ENCODE data around the gene EIF4ENIF1.

DNA sequence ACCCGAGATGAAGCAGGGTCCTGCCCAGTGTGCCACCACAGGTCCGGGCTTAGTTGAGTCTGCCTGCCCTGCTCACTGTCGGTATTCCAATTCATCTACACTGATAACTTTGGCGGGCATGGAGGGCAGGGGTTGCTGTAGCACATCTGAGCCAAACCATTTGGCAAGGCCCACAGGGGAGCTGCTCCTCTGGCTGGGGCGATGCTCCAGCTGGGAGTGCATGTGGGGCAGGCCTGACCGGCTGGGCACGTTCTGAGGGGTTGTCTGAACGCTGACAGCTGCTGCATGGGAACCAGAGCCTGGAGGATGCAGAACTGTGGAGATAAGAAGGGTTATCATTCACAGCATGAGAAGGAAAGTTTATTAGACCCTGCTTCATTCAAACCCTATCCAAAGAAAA, 49.8 kb downstream of the EIF4ENIF1 start:
- TF ChIP-seq TAF1 (IDR thresholded peaks at IDR 0.05; ENCODE audit: low read depth) (no peak), RAD21 (conservative IDR thresholded peaks at IDR 0.05) (no peak), MXI1 (conservative IDR thresholded peaks at IDR 0.05; ENCODE audit: poor library complexity, severe bottlenecking) (no peak), POLR2AphosphoS5 (IDR thresholded peaks at IDR 0.05) (no peak), EZH2 (IDR thresholded peaks at IDR 0.05; ENCODE audit: borderline replicate concordance, insufficient read depth, low read length, poor library complexity, severe bottlenecking) (no peak), EP300 (conservative IDR thresholded peaks at IDR 0.05; ENCODE audit: poor library complexity, severe bottlenecking) (no peak), SMC3 (conservative IDR thresholded peaks at IDR 0.05; ENCODE audit: poor library complexity) (no peak)
- TF ChIP-seq, protein P1, sequence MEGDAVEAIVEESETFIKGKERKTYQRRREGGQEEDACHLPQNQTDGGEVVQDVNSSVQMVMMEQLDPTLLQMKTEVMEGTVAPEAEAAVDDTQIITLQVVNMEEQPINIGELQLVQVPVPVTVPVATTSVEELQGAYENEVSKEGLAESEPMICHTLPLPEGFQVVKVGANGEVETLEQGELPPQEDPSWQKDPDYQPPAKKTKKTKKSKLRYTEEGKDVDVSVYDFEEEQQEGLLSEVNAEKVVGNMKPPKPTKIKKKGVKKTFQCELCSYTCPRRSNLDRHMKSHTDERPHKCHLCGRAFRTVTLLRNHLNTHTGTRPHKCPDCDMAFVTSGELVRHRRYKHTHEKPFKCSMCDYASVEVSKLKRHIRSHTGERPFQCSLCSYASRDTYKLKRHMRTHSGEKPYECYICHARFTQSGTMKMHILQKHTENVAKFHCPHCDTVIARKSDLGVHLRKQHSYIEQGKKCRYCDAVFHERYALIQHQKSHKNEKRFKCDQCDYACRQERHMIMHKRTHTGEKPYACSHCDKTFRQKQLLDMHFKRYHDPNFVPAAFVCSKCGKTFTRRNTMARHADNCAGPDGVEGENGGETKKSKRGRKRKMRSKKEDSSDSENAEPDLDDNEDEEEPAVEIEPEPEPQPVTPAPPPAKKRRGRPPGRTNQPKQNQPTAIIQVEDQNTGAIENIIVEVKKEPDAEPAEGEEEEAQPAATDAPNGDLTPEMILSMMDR (IDR thresholded peaks at IDR 0.05; ENCODE audit: poor library complexity, severe bottlenecking), result no peak
- TF ChIP-seq, protein P2, sequence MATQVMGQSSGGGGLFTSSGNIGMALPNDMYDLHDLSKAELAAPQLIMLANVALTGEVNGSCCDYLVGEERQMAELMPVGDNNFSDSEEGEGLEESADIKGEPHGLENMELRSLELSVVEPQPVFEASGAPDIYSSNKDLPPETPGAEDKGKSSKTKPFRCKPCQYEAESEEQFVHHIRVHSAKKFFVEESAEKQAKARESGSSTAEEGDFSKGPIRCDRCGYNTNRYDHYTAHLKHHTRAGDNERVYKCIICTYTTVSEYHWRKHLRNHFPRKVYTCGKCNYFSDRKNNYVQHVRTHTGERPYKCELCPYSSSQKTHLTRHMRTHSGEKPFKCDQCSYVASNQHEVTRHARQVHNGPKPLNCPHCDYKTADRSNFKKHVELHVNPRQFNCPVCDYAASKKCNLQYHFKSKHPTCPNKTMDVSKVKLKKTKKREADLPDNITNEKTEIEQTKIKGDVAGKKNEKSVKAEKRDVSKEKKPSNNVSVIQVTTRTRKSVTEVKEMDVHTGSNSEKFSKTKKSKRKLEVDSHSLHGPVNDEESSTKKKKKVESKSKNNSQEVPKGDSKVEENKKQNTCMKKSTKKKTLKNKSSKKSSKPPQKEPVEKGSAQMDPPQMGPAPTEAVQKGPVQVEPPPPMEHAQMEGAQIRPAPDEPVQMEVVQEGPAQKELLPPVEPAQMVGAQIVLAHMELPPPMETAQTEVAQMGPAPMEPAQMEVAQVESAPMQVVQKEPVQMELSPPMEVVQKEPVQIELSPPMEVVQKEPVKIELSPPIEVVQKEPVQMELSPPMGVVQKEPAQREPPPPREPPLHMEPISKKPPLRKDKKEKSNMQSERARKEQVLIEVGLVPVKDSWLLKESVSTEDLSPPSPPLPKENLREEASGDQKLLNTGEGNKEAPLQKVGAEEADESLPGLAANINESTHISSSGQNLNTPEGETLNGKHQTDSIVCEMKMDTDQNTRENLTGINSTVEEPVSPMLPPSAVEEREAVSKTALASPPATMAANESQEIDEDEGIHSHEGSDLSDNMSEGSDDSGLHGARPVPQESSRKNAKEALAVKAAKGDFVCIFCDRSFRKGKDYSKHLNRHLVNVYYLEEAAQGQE (IDR thresholded peaks at IDR 0.05; ENCODE audit: borderline replicate concordance), result no peak

Data from neural cell (in vitro differentiated cells).